K562 (cell line): Measurements from ENCODE around the gene HKDC1. TPM values are rescaled to one million over a fixed set of nuclear protein-coding genes. Genes with fewer than 3 reads are reported as not detected.
A peak's percentile ranks its signal among the peaks of the same experiment; 100 is the strongest.

ENCODE experiments used
- ATAC-seq: fragments of 200-7000 bp; cut with Tn5 transposase; 3 replicates; pipeline ENCODE4 v1.9.1; 2020; ENCODE audit warnings: moderate library complexity
- BruUV-seq: library from RNA; stranded (reverse); fragments of 400-500 nt; replicated peaks from 2 replicates; lab custom pipeline; 2021; lab: Mats Ljungman, UMichigan
- CTCF ChIA-PET: fragments of 300-600 bp; formaldehyde crosslinking; extraction: SDS; loops from one replicate; lab custom pipeline; 2021; ENCODE audit warnings: low intra/inter-chr PET ratio; lab: Yijun Ruan, JAX
- POLR2A ChIA-PET: fragments of 300-600, 350-650 bp; sonication (Branson Sonifier 250); formaldehyde crosslinking; extraction: SDS; loops from one replicate; lab custom pipeline; 2021; ENCODE audit warnings: antibody characterized with exemption, inconsistent platforms; lab: Yijun Ruan, JAX
- DNase-seq, 4 experiments: peaks; one replicate each; pipeline versions ENCODE4 v3.0.0 to v3.0.0-alpha.2; 2011 to 2018; ENCODE audit warnings: low spot score in 3 of 4, mixed read lengths in 3 of 4; ENCODE audit errors: extremely low read depth in 1 of 4
- FAIRE-seq: peaks from 2 replicates; lab custom pipeline; 2011; peaks lifted over from hg19 to GRCh38; lab: Jason Lieb, UNC
- H2AFZ ChIP-seq: 2 replicates; pipeline ENCODE4 v1.6.0; 2011; ENCODE audit warnings: low read depth, low read length, control low read depth, inconsistent platforms
- H3K27ac ChIP-seq: fragments of 200-600 bp; 3 replicates; pipeline ENCODE4 v1.8.0; 2011; ENCODE audit warnings: low read depth, mild to moderate bottlenecking, control low read depth, inconsistent platforms, low read length, moderate library complexity, mixed read lengths; ENCODE audit errors: extremely low read depth
- H3K27me3 ChIP-seq, 2 experiments: fragments of 300-600 bp in 1 of 2; 2 replicates in 1 of 2; 3 replicates in 1 of 2; pipeline versions ENCODE4 v1.6.0 to v1.8.0; 2011; ENCODE audit warnings: inconsistent platforms in 2 of 2, low read length in 2 of 2, mild to moderate bottlenecking in 1 of 2, mixed read lengths in 1 of 2, moderate library complexity in 1 of 2; ENCODE audit not compliant: control insufficient read depth in 2 of 2, insufficient read depth in 2 of 2
- H3K36me3 ChIP-seq: fragments of 300-600 bp; 3 replicates; pipeline ENCODE4 v1.8.0; 2011; ENCODE audit warnings: mild to moderate bottlenecking, low read length, inconsistent platforms; ENCODE audit not compliant: control insufficient read depth, insufficient read depth
- H3K4me1 ChIP-seq, 2 experiments: fragments of 200-600 bp in 1 of 2; replicated peaks in 1 of 2; 2 replicates in 1 of 2; 3 replicates in 1 of 2; pipeline versions ENCODE4 v1.5.1 to v1.8.0; 2011; ENCODE audit warnings: inconsistent platforms in 2 of 2, low read length in 2 of 2, mild to moderate bottlenecking in 1 of 2, mixed read lengths in 1 of 2, moderate library complexity in 1 of 2; ENCODE audit not compliant: control insufficient read depth in 2 of 2, insufficient read depth in 2 of 2
- H3K4me2 ChIP-seq: 2 replicates; pipeline ENCODE4 v1.6.1; 2011; ENCODE audit warnings: low read length, control low read depth, inconsistent platforms, mixed read lengths; ENCODE audit not compliant: insufficient read depth
- H3K4me3 ChIP-seq: fragments of 200-600 bp; sonication (generic), shearing (Covaris generic); 2 replicates; pipeline ENCODE4 v1.5.1; 2016; ENCODE audit warnings: control low read depth, inconsistent platforms
- H3K79me2 ChIP-seq: fragments of 200-600 bp; 3 replicates; pipeline ENCODE4 v1.8.0; 2011; ENCODE audit warnings: low read length, inconsistent platforms; ENCODE audit not compliant: control insufficient read depth, insufficient read depth
- H3K9ac ChIP-seq, 2 experiments: 2 replicates each; pipeline versions ENCODE4 v1.6.0 to v1.6.1; 2011; ENCODE audit warnings: low read depth in 2 of 2, low read length in 2 of 2, control low read depth in 1 of 2, inconsistent platforms in 1 of 2, mild to moderate bottlenecking in 1 of 2, mixed read lengths in 1 of 2; ENCODE audit not compliant: insufficient read depth in 1 of 2
- H3K9me1 ChIP-seq: one replicate; pipeline ENCODE4 v1.6.0; 2011; ENCODE audit warnings: inconsistent platforms, mild to moderate bottlenecking, low read length, moderate library complexity; ENCODE audit not compliant: control insufficient read depth, insufficient read depth
- H3K9me3 ChIP-seq: replicated peaks from 2 replicates; pipeline ENCODE4 v1.5.1; 2011; ENCODE audit warnings: low read depth, low read length, inconsistent platforms; ENCODE audit not compliant: control insufficient read depth, insufficient read depth
- H4K20me1 ChIP-seq: replicated peaks from 2 replicates; pipeline ENCODE4 v1.6.1; 2011; ENCODE audit warnings: low read length, inconsistent platforms, mixed read lengths; ENCODE audit not compliant: control insufficient read depth, insufficient read depth
- ARID2 ChIP-seq: fragments of 450-650 bp; IDR thresholded peaks from 2 replicates; pipeline ENCODE4 v1.6.1; 2017; ENCODE audit warnings: antibody characterized with exemption, mild to moderate bottlenecking
- ATF3 ChIP-seq, 2 experiments: fragments of 450-650 bp in 1 of 2; sonication (generic) in 1 of 2; formaldehyde crosslinking in 1 of 2; IDR thresholded peaks in 1 of 2; conservative IDR thresholded peaks in 1 of 2; 2 replicates each; pipeline versions ENCODE4 v1.6.1 to v1.8.1; 2016 to 2023; ENCODE audit warnings: mild to moderate bottlenecking in 2 of 2, moderate library complexity in 2 of 2, inconsistent platforms in 1 of 2, missing genetic modification reagents in 1 of 2
- CTCFL ChIP-seq: IDR thresholded peaks from 2 replicates; pipeline ENCODE4 v1.6.1; 2011; ENCODE audit warnings: borderline replicate concordance, low read depth, mild to moderate bottlenecking, moderate library complexity, low read length; ENCODE audit not compliant: insufficient read depth, poor library complexity, severe bottlenecking
- FOXJ2 ChIP-seq: fragments of 200-800 bp; sonication (Bioruptor generic); IDR thresholded peaks from 2 replicates; pipeline ENCODE4 v1.6.1; 2016; ENCODE audit warnings: missing genetic modification characterization, missing compliant biosample characterization
- FOXO4 ChIP-seq: fragments of 450-650 bp; formaldehyde crosslinking; IDR thresholded peaks from 2 replicates; pipeline ENCODE4 v1.4.0; 2020; ENCODE audit warnings: mild to moderate bottlenecking, moderate library complexity
- MIER1 ChIP-seq: fragments of 450-650 bp; IDR thresholded peaks from 2 replicates; pipeline ENCODE4 v1.6.1; 2016; ENCODE audit warnings: antibody characterized with exemption, mild to moderate bottlenecking, low read depth
- MTF1 ChIP-seq: fragments of 250-450 bp; sonication (Bioruptor Pico); IDR thresholded peaks from 2 replicates; pipeline ENCODE4 v1.9.0; 2021; ENCODE audit warnings: moderate library complexity, mild to moderate bottlenecking, inconsistent platforms, borderline replicate concordance
- RBM14 ChIP-seq: fragments of 200-400 bp; formaldehyde crosslinking; IDR thresholded peaks from 2 replicates; pipeline ENCODE4 v1.6.1; 2018; ENCODE audit warnings: low read depth, mild to moderate bottlenecking, low read length, moderate library complexity, borderline replicate concordance; ENCODE audit not compliant: insufficient read depth
- SMARCA5 ChIP-seq: fragments of 450-650 bp; IDR thresholded peaks from 2 replicates; pipeline ENCODE4 v1.6.1; 2016
- SNAPC5 ChIP-seq: fragments of 250-450 bp; sonication (Bioruptor Pico); IDR thresholded peaks from 2 replicates; pipeline ENCODE4 v1.8.0; 2021; ENCODE audit warnings: moderate library complexity, mild to moderate bottlenecking, inconsistent platforms
- SRSF3 ChIP-seq: fragments of 200-400 bp; formaldehyde crosslinking; IDR thresholded peaks from 2 replicates; pipeline ENCODE4 v1.6.1; 2016; ENCODE audit warnings: mild to moderate bottlenecking, low read length, moderate library complexity; ENCODE audit not compliant: insufficient read depth
- TARDBP ChIP-seq: fragments of 450-650 bp; IDR thresholded peaks from 2 replicates; pipeline ENCODE4 v1.6.1; 2016
- TCF7L2 ChIP-seq: fragments of 150-350 bp; IDR thresholded peaks from 2 replicates; pipeline ENCODE4 v1.6.1; 2016; ENCODE audit warnings: low read depth, mild to moderate bottlenecking, low read length, moderate library complexity
- TRIM28 ChIP-seq: fragments of 450-650 bp; IDR thresholded peaks from 2 replicates; pipeline ENCODE4 v1.6.1; 2017
- ZC3H11A ChIP-seq: IDR thresholded peaks from 2 replicates; pipeline ENCODE4 v1.6.1; 2012; ENCODE audit warnings: low read depth, low read length, improper control_type of control experiment
- ZNF280A ChIP-seq: fragments of 450-650 bp; IDR thresholded peaks from 2 replicates; pipeline ENCODE4 v1.6.1; 2018; ENCODE audit warnings: mild to moderate bottlenecking, low read depth; ENCODE audit not compliant: partially characterized antibody
- ZNF780A ChIP-seq: fragments of 250-450 bp; sonication (Bioruptor Pico); IDR thresholded peaks from 2 replicates; pipeline ENCODE4 v1.5.0; 2021; ENCODE audit warnings: mild to moderate bottlenecking
- WGBS: fragments of 100-300 bp; shearing (Covaris generic); methylation state at CpG from one replicate; pipeline ENCODE4 v1.1.6; 2016; ENCODE audit warnings: low coverage, mixed read lengths; ENCODE audit not compliant: insufficient coverage; ENCODE audit errors: missing lambda C conversion rate; 5-methylcytosine and 5-hydroxymethylcytosine counted together
- in situ Hi-C: fragments of 300-500 bp; cut with MboI; formaldehyde crosslinking; loops from 4 replicates; pipeline ENCODE4 v1.15.0; 2018; ENCODE audit warnings: inconsistent platforms, mixed read lengths
- intact Hi-C: fragments of 100-400 bp; cut with micrococcal nuclease; formaldehyde crosslinking; loops from 2 replicates; pipeline ENCODE4 v1.14.2; 2022
- polyA plus RNA-seq, 8 experiments: library from polyadenylated mRNA; depleted of rRNA in 4 of 8; stranded (reverse) in 5 of 8; unstranded in 3 of 8; fragments of >200 nt; fragmentation: Nextera tagmentation in 2 of 8; fragmentation: Illumina TruSeq in 1 of 8; extraction: Ambion mirVana in 2 of 8; extraction: Trizol in 1 of 8; gene quantifications; 2 replicates each; pipeline versions ENCODE4 v1.2.1 to v1.2.3, GENCODE V29; 2011 to 2014; ENCODE audit warnings: inconsistent platforms in 1 of 8, missing spikeins in 1 of 8
- total RNA-seq, 7 experiments: library from RNA; depleted of rRNA in 6 of 7; stranded (reverse); fragments of >200 nt in 6 of 7; fragmentation: Illumina TruSeq in 2 of 7; extraction: Trizol in 2 of 7; gene quantifications; 2 replicates each; pipeline versions ENCODE4 v1.2.1 to v1.2.3, GENCODE V29; 2011 to 2021; ENCODE audit warnings: low replicate concordance in 1 of 7

The HKDC1 gene
- total and polyA plus RNA-seq, 9 of the 15 experiments (the other 6 are each of a cell fraction or from before 2014, with no cell fraction given): 0.04 to 0.22 (median 0.11) TPM; not detected in 5

GRCh38 chr10:69272624-69273023, 52.5 kb downstream of the HKDC1 start:
- BruUV-seq: no TSS peak
- Histone ChIP-seq H3K9me3 (no peaks in the 10 kb centered on the region), H3K9ac (no peak overlapping the region), H3K4me2 (no peak overlapping the region), H3K79me2 (no peaks in the 10 kb centered on the region), H3K4me3 (no peak overlapping the region), H4K20me1 (no peaks in the 10 kb centered on the region), H3K27me3 (0 out of 5 replicates have a peak, but pooled peaks cover 0 to 3% of the 10 kb centered on the region in 2 experiments), H3K9me1 (no peaks in the 10 kb centered on the region), H3K36me3 (no peaks in the 10 kb centered on the region), H2AFZ (no peak overlapping the region), H3K27ac (no peak overlapping the region), H3K4me1 (no peaks in the 10 kb centered on the region; a peak in 1 of 5 replicates)
- ChIA-PET POLR2A (interaction anchor here (0.6 kb wide), 2 partner anchors 24 to 35 kb away, joined by 4 to 5 read pairs; no protein-coding TSS in a partner anchor), CTCF (no interaction called here)
- 13% methylated on average over 1 of the region's 1 CpG for WGBS
- in situ Hi-C loops (no loop called here), intact Hi-C loops (no loop called here)
- FAIRE-seq: no peak
- no peak for ATAC-seq
- DNase-seq: no peak
- TF ChIP-seq ZNF280A (peak; percentile 84), TARDBP (no peak), RBM14 (no peak), ATF3 (IDR thresholded peaks at IDR 0.05) (peak; percentile 62), ATF3 (CRISPR knock-in tag; conservative IDR thresholded peaks at IDR 0.05) (no peak), ARID2 (no peak), ZNF780A (CRISPR knock-in tag) (no peak), FOXO4 (CRISPR knock-in tag) (no peak), MIER1 (0 out of 2 replicates have a peak, but pooled peaks have one; percentile 47), SMARCA5 (0 out of 2 replicates have a peak, but pooled peaks have one; percentile 43), TRIM28 (peak; percentile 94; the same call in 1 of the 2 replicates), SRSF3 (no peak), CTCFL (no peak), ZC3H11A (no peak), TCF7L2 (no peak), FOXJ2 (tag) (no peak), SNAPC5 (CRISPR knock-in tag) (no peak), MTF1 (CRISPR knock-in tag) (no peak)
